Suprapubic skin (tissue), 4 donors: ENCODE data around the gene PHYHIPL. TPM values are rescaled to one million over a fixed set of nuclear protein-coding genes. Genes with fewer than 3 reads are reported as not detected.

Source experiments
- DNase-seq, 2 donors: peaks; one replicate each; pipeline ENCODE4 v3.0.0-alpha.2; 2019; ENCODE audit warnings: low spot score in 2 of 2
- H3K27ac ChIP-seq: fragments of 200-600 bp; sonication (generic); one replicate; pipeline ENCODE4 v1.5.1; 2019
- H3K27me3 ChIP-seq: fragments of 200-600 bp; sonication (generic); one replicate; pipeline ENCODE4 v1.5.1; 2019
- H3K36me3 ChIP-seq: fragments of 200-600 bp; sonication (generic); one replicate; pipeline ENCODE4 v1.5.1; 2019
- H3K4me1 ChIP-seq: fragments of 200-600 bp; sonication (generic); one replicate; pipeline ENCODE4 v1.5.1; 2019
- H3K4me3 ChIP-seq: fragments of 200-600 bp; sonication (generic); one replicate; pipeline ENCODE4 v1.5.1; 2019; ENCODE audit warnings: mild to moderate bottlenecking
- H3K9me3 ChIP-seq: fragments of 200-600 bp; sonication (generic); one replicate; pipeline ENCODE4 v1.5.1; 2019
- CTCF ChIP-seq, 2 donors: fragments of 200-600 bp in 1 of 2; fragments of 450-650 bp in 1 of 2; sonication (generic) in 1 of 2; IDR thresholded peaks; one replicate each; pipeline ENCODE4 v1.5.1; 2016 to 2019; ENCODE audit warnings: antibody characterized with exemption in 2 of 2, mild to moderate bottlenecking in 1 of 2, moderate library complexity in 1 of 2
- EP300 ChIP-seq: sonication (generic); formaldehyde crosslinking; IDR thresholded peaks from one replicate; pipeline ENCODE4 v1.6.1; 2017; ENCODE audit warnings: antibody characterized with exemption
- POLR2A ChIP-seq, 2 donors: fragments of 450-650 bp; IDR thresholded peaks; one replicate each; pipeline ENCODE4 v1.6.1; 2017; ENCODE audit warnings: antibody characterized with exemption in 2 of 2, mild to moderate bottlenecking in 2 of 2, moderate library complexity in 2 of 2
- POLR2AphosphoS5 ChIP-seq, 3 donors: sonication (generic); formaldehyde crosslinking; IDR thresholded peaks; one replicate each; pipeline ENCODE4 v1.6.1; 2017; ENCODE audit warnings: antibody characterized with exemption in 3 of 3
- WGBS: methylation state at CpG from one replicate; pipeline ENCODE4 v1.1.5; 2018; 5-methylcytosine and 5-hydroxymethylcytosine counted together
- total RNA-seq, 4 donors: library from RNA; depleted of rRNA; stranded (reverse); fragments of >200 nt; gene quantifications; one replicate each; pipeline ENCODE4 v1.1.0, GENCODE V29; 2016

Gene PHYHIPL
- total RNA-seq, 4 donors from 2014 or later = 0.21 to 0.25 (median 0.24) TPM; not detected in 1

GRCh38 chr10:59133841-59134593 lies 42.4 kb upstream of the PHYHIPL start:
- TF ChIP-seq CTCF (IDR thresholded peaks at IDR 0.05) (no peak), POLR2AphosphoS5 (IDR thresholded peaks at IDR 0.05) (no peak), EP300 (no peak), POLR2A (IDR thresholded peaks at IDR 0.05) (no peak)
- H3K4me3 ChIP-seq = no peak overlapping the region
- H3K9me3 ChIP-seq = no peaks in the 10 kb centered on the region
- DNase-seq = no peak
- no peaks in the 10 kb centered on the region for H3K27me3 ChIP-seq
- 34% methylated on average over 1 of the region's 1 CpG for WGBS
- H3K27ac ChIP-seq = no peak overlapping the region
- no peaks in the 10 kb centered on the region for H3K36me3 ChIP-seq
- H3K4me1 ChIP-seq = no peaks in the 10 kb centered on the region

GRCh38 chr10:59134785-59135184 lies 41.7 kb upstream of the PHYHIPL start:
- Histone ChIP-seq H3K27me3 (no peaks in the 10 kb centered on the region), H3K4me1 (no peaks in the 10 kb centered on the region), H3K4me3 (no peak overlapping the region), H3K36me3 (no peaks in the 10 kb centered on the region), H3K9me3 (no peaks in the 10 kb centered on the region), H3K27ac (no peak overlapping the region)
- TF ChIP-seq POLR2AphosphoS5 (IDR thresholded peaks at IDR 0.05) = no peak
- TF ChIP-seq POLR2A (IDR thresholded peaks at IDR 0.05) = no peak
- TF ChIP-seq CTCF (IDR thresholded peaks at IDR 0.05) = no peak
- no peak for TF ChIP-seq EP300
- DNase-seq = no peak
- 78% methylated on average over 3 of the region's 3 CpGs for WGBS

GRCh38 chr10:59135275-59135674 lies 41.2 kb upstream of the PHYHIPL start:
- TF ChIP-seq EP300 (no peak), POLR2A (IDR thresholded peaks at IDR 0.05) (no peak), CTCF (IDR thresholded peaks at IDR 0.05) (no peak), POLR2AphosphoS5 (IDR thresholded peaks at IDR 0.05) (no peak)
- Histone ChIP-seq H3K27ac (no peak overlapping the region), H3K4me1 (no peaks in the 10 kb centered on the region), H3K36me3 (no peaks in the 10 kb centered on the region), H3K4me3 (no peak overlapping the region), H3K9me3 (no peaks in the 10 kb centered on the region), H3K27me3 (no peaks in the 10 kb centered on the region)
- 70% methylated on average over 3 of the region's 3 CpGs for WGBS
- no peak for DNase-seq

- TF ChIP-seq POLR2AphosphoS5 (IDR thresholded peaks at IDR 0.05) (no peak), POLR2A (IDR thresholded peaks at IDR 0.05) (no peak), CTCF (IDR thresholded peaks at IDR 0.05) (no peak), EP300 (no peak)
- no peak overlapping the region for H3K4me3 ChIP-seq
- H3K36me3 ChIP-seq = no peaks in the 10 kb centered on the region
- no peaks in the 10 kb centered on the region for H3K27me3 ChIP-seq
- no peak for DNase-seq
- no peaks in the 10 kb centered on the region for H3K4me1 ChIP-seq
- 91% methylated on average over 21 of the region's 23 CpGs for WGBS
- H3K27ac ChIP-seq = no peak overlapping the region
- H3K9me3 ChIP-seq = no peaks in the 10 kb centered on the region
Measured at GRCh38 chr10:59138052-59138451, 38.4 kb upstream of the PHYHIPL start.

GRCh38 chr10:59143544-59143943 lies 32.9 kb upstream of the PHYHIPL start:
- 71% methylated on average over 1 of the region's 1 CpG for WGBS
- H3K36me3 ChIP-seq = no peaks in the 10 kb centered on the region
- DNase-seq = no peak
- H3K4me3 ChIP-seq = no peak overlapping the region
- no peak for TF ChIP-seq POLR2A (IDR thresholded peaks at IDR 0.05)
- no peak for TF ChIP-seq EP300
- TF ChIP-seq POLR2AphosphoS5 (IDR thresholded peaks at IDR 0.05) = no peak
- no peak for TF ChIP-seq CTCF (IDR thresholded peaks at IDR 0.05)
- H3K27me3 ChIP-seq = no peaks in the 10 kb centered on the region
- no peak overlapping the region for H3K27ac ChIP-seq
- no peaks in the 10 kb centered on the region for H3K4me1 ChIP-seq
- H3K9me3 ChIP-seq = no peaks in the 10 kb centered on the region
